Endodermal cell (in vitro differentiated cells): Measurements from ENCODE around the gene NSA2. TPM values are rescaled to one million over a fixed set of nuclear protein-coding genes. Genes with fewer than 3 reads are reported as not detected.
A peak's percentile ranks its signal among the peaks of the same experiment; 100 is the strongest.

ENCODE experiments used
- DNase-seq: peaks from one replicate; pipeline ENCODE4 v3.0.0-alpha.2; 2017
- H3K27ac ChIP-seq: 2 replicates; pipeline ENCODE4 v1.5.1; 2013; ENCODE audit warnings: mild to moderate bottlenecking, low read depth, low read length, moderate library complexity
- H3K27me3 ChIP-seq: 2 replicates; pipeline ENCODE4 v1.6.1; 2013; ENCODE audit warnings: mild to moderate bottlenecking, low read length, moderate library complexity; ENCODE audit not compliant: insufficient read depth, control insufficient read depth, poor library complexity, severe bottlenecking
- H3K36me3 ChIP-seq: 2 replicates; pipeline ENCODE4 v1.7.0; 2013; ENCODE audit warnings: mild to moderate bottlenecking, low read length, moderate library complexity; ENCODE audit not compliant: control insufficient read depth, insufficient read depth
- H3K4me1 ChIP-seq: one replicate; pipeline ENCODE4 v1.7.0; 2013; ENCODE audit warnings: low read length; ENCODE audit not compliant: control insufficient read depth, insufficient read depth
- H3K4me3 ChIP-seq: 2 replicates; pipeline ENCODE4 v1.5.1; 2013; ENCODE audit warnings: mild to moderate bottlenecking, low read length, moderate library complexity
- H3K9ac ChIP-seq: 2 replicates; pipeline ENCODE4 v1.6.1; 2013; ENCODE audit warnings: mild to moderate bottlenecking, low read length, moderate library complexity; ENCODE audit not compliant: poor library complexity, severe bottlenecking; ENCODE audit errors: extremely low read depth
- H3K9me3 ChIP-seq: 2 replicates; pipeline ENCODE4 v1.6.1; 2013; ENCODE audit warnings: mild to moderate bottlenecking, low read length, moderate library complexity; ENCODE audit not compliant: control insufficient read depth
- H3K27ac Mint-ChIP-seq: 2 replicates; pipeline ENCODE4 v1.8.0; 2020; ENCODE audit warnings: mixed read lengths
- H3K27me3 Mint-ChIP-seq: 2 replicates; pipeline ENCODE4 v1.8.0; 2021; ENCODE audit warnings: mild to moderate bottlenecking, mixed read lengths; ENCODE audit not compliant: insufficient read depth
- H3K36me3 Mint-ChIP-seq: 2 replicates; pipeline ENCODE4 v1.8.0; 2020; ENCODE audit warnings: low read depth, mixed read lengths
- H3K4me1 Mint-ChIP-seq: 2 replicates; pipeline ENCODE4 v1.8.0; 2020; ENCODE audit warnings: mixed read lengths
- H3K4me3 Mint-ChIP-seq: 2 replicates; pipeline ENCODE4 v1.8.0; 2020; ENCODE audit warnings: mild to moderate bottlenecking, moderate library complexity, mixed read lengths
- H3K9me3 Mint-ChIP-seq: 2 replicates; pipeline ENCODE4 v1.8.0; 2020; ENCODE audit warnings: mild to moderate bottlenecking, mixed read lengths
- CTCF ChIP-seq: fragments of 200-600 bp; sonication (generic); conservative IDR thresholded peaks from 2 replicates; pipeline ENCODE4 v1.5.0; 2021; ENCODE audit warnings: antibody characterized with exemption, mild to moderate bottlenecking
- WGBS, 2 experiments: methylation state at CpG; one replicate each; pipeline versions ENCODE4 v1.1.5 to v1.1.7; 2013; ENCODE audit warnings: missing lambda C conversion rate in 2 of 2, mixed read lengths in 1 of 2; ENCODE audit not compliant: insufficient coverage in 1 of 2, insufficient read length in 1 of 2; 5-methylcytosine and 5-hydroxymethylcytosine counted together
- total RNA-seq, 2 donors: library from RNA; stranded (reverse); fragmentation: NEBNext Ultra II Directional in 1 of 2; extraction: Animal tissue kit (Norgen Biotek cat#: 25700) in 1 of 2; gene quantifications; 2 replicates in 1 of 2; 3 replicates in 1 of 2; pipeline ENCODE4 v1.2.1, GENCODE V29; 2021

Gene NSA2
- total RNA-seq, 2 donors from 2014 or later = 53.1 to 62.8 TPM

- no peak for DNase-seq
- Histone ChIP-seq H3K27me3 (no peaks in the 10 kb centered on the region), H3K27ac (no peak overlapping the region), H3K4me1 (no peaks in the 10 kb centered on the region), H3K36me3 (peaks cover 41% of the 10 kb centered on the region), H3K4me3 (no peak overlapping the region), H3K9ac (no peak overlapping the region), H3K9me3 (no peaks in the 10 kb centered on the region)
- H3K9me3 Mint-ChIP-seq = peaks cover 2% of the 10 kb centered on the region
- H3K4me3 Mint-ChIP-seq = no peak overlapping the region
- peaks cover 55% of the 10 kb centered on the region for H3K36me3 Mint-ChIP-seq
- no peak overlapping the region for H3K27ac Mint-ChIP-seq
- WGBS, 2 experiments = 91 to 96% methylated on average over 3 to 4 of the region's 4 CpGs
- H3K4me1 Mint-ChIP-seq = peaks cover 19% of the 10 kb centered on the region
- no peaks in the 10 kb centered on the region for H3K27me3 Mint-ChIP-seq
- no peak for TF ChIP-seq CTCF
Observed at GRCh38 chr5:74810915-74811314, 43.9 kb downstream of the NSA2 start.

- Mint-ChIP-seq H3K9me3 (no peaks in the 10 kb centered on the region), H3K36me3 (peaks cover 36% of the 10 kb centered on the region), H3K4me3 (no peak overlapping the region), H3K27me3 (no peaks in the 10 kb centered on the region), H3K4me1 (peaks cover 38% of the 10 kb centered on the region), H3K27ac (peak overlapping the region; percentile 48)
- Histone ChIP-seq H3K9ac (no peak overlapping the region), H3K4me1 (no peaks in the 10 kb centered on the region), H3K27me3 (no peaks in the 10 kb centered on the region), H3K36me3 (peaks cover 31% of the 10 kb centered on the region), H3K9me3 (no peaks in the 10 kb centered on the region), H3K4me3 (no peak overlapping the region), H3K27ac (no peak overlapping the region)
- 25% methylated on average over 1 of the region's 1 CpG; no CpG with 5 or more reads in 1 of the 2 experiments for WGBS, 2 experiments
- DNase-seq = no peak
- TF ChIP-seq CTCF = no peak
Observed at GRCh38 chr5:74816875-74817274, 49.8 kb downstream of the NSA2 start.

GRCh38 chr5:74822288-74822687 lies 55.2 kb downstream of the NSA2 start:
- peaks cover 20% of the 10 kb centered on the region for H3K36me3 ChIP-seq
- no peak for DNase-seq
- no peak overlapping the region for H3K9ac ChIP-seq
- no peak overlapping the region for H3K4me3 ChIP-seq
- no peaks in the 10 kb centered on the region for H3K27me3 Mint-ChIP-seq
- H3K4me1 Mint-ChIP-seq = peaks cover 62% of the 10 kb centered on the region
- no peaks in the 10 kb centered on the region for H3K27me3 ChIP-seq
- peaks cover 3% of the 10 kb centered on the region for H3K4me1 ChIP-seq
- H3K9me3 Mint-ChIP-seq = no peaks in the 10 kb centered on the region
- no peaks in the 10 kb centered on the region for H3K9me3 ChIP-seq
- no peak overlapping the region for H3K4me3 Mint-ChIP-seq
- no peak overlapping the region for H3K27ac Mint-ChIP-seq
- TF ChIP-seq CTCF = no peak
- 84 to 94% methylated on average over 1 of the region's 1 CpG for WGBS, 2 experiments
- peaks cover 25% of the 10 kb centered on the region for H3K36me3 Mint-ChIP-seq
- no peak overlapping the region for H3K27ac ChIP-seq
